ENCODE measurements around the gene ARHGAP21. TPM values are rescaled to one million over a fixed set of nuclear protein-coding genes. Genes with fewer than 3 reads are reported as not detected.

The ARHGAP21 gene
- total and polyA plus RNA-seq, 2 donors (not counting 1 experiment from before 2014, with no cell fraction given), result 5.3 to 25.5 TPM

DNA sequence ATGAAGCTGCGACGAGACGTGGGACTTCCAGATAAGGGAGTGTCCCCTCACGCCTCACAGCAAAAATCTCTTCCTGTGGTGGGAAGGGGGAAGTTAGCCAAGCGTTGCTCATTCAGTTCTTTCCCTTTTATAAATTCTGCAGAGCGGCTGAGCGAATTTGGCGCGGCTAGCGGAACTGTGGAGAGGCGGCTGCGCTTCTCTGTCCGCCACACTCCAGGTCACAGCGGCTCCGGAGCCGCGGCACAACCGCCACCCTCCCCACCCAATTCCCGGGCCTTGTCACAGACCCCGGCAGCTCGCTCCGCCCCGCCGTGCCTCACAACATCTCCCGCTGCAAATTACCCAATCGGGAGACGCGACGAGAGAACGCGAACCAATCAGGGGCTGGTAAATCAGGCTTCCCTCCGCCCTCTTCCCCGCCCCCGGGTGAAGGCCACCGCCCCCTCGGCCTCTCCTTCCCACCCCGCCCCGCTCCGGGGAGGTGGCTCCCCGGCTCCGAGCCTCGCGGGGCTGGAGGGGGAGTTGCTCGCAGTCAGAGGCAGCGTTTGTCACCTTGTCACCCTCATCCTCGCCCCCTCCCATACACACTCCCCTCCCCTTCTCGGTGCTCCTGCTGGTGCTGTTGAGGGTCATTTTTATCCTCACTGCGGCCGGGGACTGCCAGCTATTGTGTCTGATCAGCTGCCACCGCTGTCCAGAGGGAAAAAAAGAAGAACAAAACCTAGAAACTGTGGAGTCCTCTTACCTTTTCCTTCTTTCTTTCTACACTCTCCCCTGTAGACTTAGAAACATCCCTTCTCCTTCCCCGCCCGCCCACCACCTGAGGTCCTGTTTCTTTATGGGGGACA lies 918 bp upstream of the ARHGAP21 start:
- H2AFZ ChIP-seq (ENCODE audit: insufficient read depth, low read depth, low read length, poor library complexity, severe bottlenecking), result peak overlapping the region; percentile 76
- H3K27me3 Mint-ChIP-seq, result no peaks in the 10 kb centered on the region
- no peaks in the 10 kb centered on the region for H4K20me1 ChIP-seq (ENCODE audit: control insufficient read depth, insufficient read depth, low read length, poor library complexity, severe bottlenecking)
- peak overlapping the region; percentile 75 for H3K9ac ChIP-seq (ENCODE audit: low read length)
- peak overlapping the region; percentile 94 for H3K27ac Mint-ChIP-seq
- DNase-seq, result peak; percentile 94
- TF ChIP-seq, protein P1, sequence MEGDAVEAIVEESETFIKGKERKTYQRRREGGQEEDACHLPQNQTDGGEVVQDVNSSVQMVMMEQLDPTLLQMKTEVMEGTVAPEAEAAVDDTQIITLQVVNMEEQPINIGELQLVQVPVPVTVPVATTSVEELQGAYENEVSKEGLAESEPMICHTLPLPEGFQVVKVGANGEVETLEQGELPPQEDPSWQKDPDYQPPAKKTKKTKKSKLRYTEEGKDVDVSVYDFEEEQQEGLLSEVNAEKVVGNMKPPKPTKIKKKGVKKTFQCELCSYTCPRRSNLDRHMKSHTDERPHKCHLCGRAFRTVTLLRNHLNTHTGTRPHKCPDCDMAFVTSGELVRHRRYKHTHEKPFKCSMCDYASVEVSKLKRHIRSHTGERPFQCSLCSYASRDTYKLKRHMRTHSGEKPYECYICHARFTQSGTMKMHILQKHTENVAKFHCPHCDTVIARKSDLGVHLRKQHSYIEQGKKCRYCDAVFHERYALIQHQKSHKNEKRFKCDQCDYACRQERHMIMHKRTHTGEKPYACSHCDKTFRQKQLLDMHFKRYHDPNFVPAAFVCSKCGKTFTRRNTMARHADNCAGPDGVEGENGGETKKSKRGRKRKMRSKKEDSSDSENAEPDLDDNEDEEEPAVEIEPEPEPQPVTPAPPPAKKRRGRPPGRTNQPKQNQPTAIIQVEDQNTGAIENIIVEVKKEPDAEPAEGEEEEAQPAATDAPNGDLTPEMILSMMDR (IDR thresholded peaks at IDR 0.05), result no peak
- no peak for TF ChIP-seq EZH2 (IDR thresholded peaks at IDR 0.05; ENCODE audit: borderline replicate concordance, insufficient read depth, low read depth, low read length, poor library complexity, severe bottlenecking)
- H3K4me1 ChIP-seq (ENCODE audit: control insufficient read depth in 2 of 2, insufficient read depth in 2 of 2, low read length in 2 of 2), result peaks cover 18 to 27% of the 10 kb centered on the region in 2 donors
- CTCF ChIA-PET, result interaction anchor here (1.2 kb wide), 1 partner anchor 359 kb away, joined by 3 read pairs; no protein-coding TSS in a partner anchor
- H3K4me3 ChIP-seq (ENCODE audit: control extremely low read depth in 1 of 5, extremely low read depth in 1 of 5, insufficient read depth in 1 of 5, low read depth in 2 of 5, low read length in 4 of 5), result peak overlapping the region; percentile 54 to 90 (median 86)
- H3K4me1 Mint-ChIP-seq, result peaks cover 27% of the 10 kb centered on the region
- no peaks in the 10 kb centered on the region for H3K9me3 Mint-ChIP-seq (ENCODE audit: insufficient read depth)
- peak overlapping the region; percentile 96 for H3K4me3 Mint-ChIP-seq
- intact Hi-C loops (cut with micrococcal nuclease), result loop anchor here (1.0 to 10.0 kb wide), 5 partner anchors 81 to 1290 kb away; partner anchors contain the start of genes ENKUR, OTUD1 and THNSL1
- H3K4me2 ChIP-seq (replicated peaks; ENCODE audit: low read depth, low read length, poor library complexity, severe bottlenecking), result peak overlapping the region; percentile 92
- H3K79me2 ChIP-seq (ENCODE audit: control insufficient read depth, insufficient read depth, low read length), result no peaks in the 10 kb centered on the region
- peak; percentile 84 for ATAC-seq (ENCODE audit: low read depth)
- H3K27ac ChIP-seq (ENCODE audit: low read length in 2 of 2), result peak overlapping the region; percentile 54
- H3K27me3 ChIP-seq (replicated peaks in 1 of 4; ENCODE audit: control extremely low read depth in 1 of 4, control insufficient read depth in 3 of 4, insufficient read depth in 4 of 4, low read length in 3 of 4), result peaks cover 0 to 10% (median 0%) of the 10 kb centered on the region in 4 experiments
- no peaks in the 10 kb centered on the region for H3K9me3 ChIP-seq (ENCODE audit: control extremely low read depth in 1 of 3, control insufficient read depth in 2 of 3, insufficient read depth in 1 of 3, low read length in 2 of 3)
- no peaks in the 10 kb centered on the region for H3K36me3 ChIP-seq (replicated peaks in 1 of 2; ENCODE audit: control extremely low read depth in 1 of 2, control insufficient read depth in 1 of 2, extremely low read depth in 1 of 2, insufficient read depth in 2 of 2, low read length in 1 of 2)
- POLR2A ChIA-PET, result interaction anchor here (0.7 to 1.3 kb wide), 2 partner anchors 227 to 292 kb away, joined by 3 read pairs; partner anchors contain the start of genes PRTFDC1 and THNSL1
- 2% methylated on average over 33 of the region's 52 CpGs for WGBS (ENCODE audit: insufficient coverage)

All from B cell (primary cell).